GM12875 (cell line): Measurements from ENCODE around the gene ZNF808.
"Not testable (repeated sequence)": the region's sequence is repeated elsewhere in the genome, so short reads cannot be mapped to it uniquely, and the experiment has no call there.

Source experiments
- H3K4me3 ChIP-seq: one replicate; pipeline ENCODE4 v1.5.1; 2011; ENCODE audit warnings: low read depth, low read length, control low read depth
- TF ChIP-seq, protein P1 (sequence below): IDR thresholded peaks from 2 replicates; pipeline ENCODE4 v1.5.1; 2011; ENCODE audit warnings: low read depth, mild to moderate bottlenecking, control low read depth, inconsistent platforms, low read length, moderate library complexity, borderline replicate concordance; ENCODE audit not compliant: insufficient read depth

ZNF808 gene

DNA sequence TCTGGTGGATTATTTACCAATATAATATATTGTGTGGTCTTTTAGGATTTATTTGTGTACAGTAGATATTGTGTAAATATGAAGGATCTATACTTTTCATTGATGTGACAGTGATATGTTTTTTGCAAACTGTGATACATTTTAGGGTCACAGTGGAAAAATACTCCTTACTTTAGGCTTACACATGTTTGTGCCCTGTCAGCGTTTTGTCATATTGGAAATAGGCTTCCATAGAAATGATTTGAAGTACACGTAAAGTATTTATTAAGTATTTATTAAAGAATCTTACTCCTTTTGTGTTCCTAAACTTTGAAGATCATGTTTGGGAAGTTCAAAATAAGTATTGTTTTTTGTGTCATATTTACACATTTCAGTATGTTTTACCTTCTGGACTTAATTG is 5.0 kb downstream of the ZNF808 start:
- TF ChIP-seq, protein P1, sequence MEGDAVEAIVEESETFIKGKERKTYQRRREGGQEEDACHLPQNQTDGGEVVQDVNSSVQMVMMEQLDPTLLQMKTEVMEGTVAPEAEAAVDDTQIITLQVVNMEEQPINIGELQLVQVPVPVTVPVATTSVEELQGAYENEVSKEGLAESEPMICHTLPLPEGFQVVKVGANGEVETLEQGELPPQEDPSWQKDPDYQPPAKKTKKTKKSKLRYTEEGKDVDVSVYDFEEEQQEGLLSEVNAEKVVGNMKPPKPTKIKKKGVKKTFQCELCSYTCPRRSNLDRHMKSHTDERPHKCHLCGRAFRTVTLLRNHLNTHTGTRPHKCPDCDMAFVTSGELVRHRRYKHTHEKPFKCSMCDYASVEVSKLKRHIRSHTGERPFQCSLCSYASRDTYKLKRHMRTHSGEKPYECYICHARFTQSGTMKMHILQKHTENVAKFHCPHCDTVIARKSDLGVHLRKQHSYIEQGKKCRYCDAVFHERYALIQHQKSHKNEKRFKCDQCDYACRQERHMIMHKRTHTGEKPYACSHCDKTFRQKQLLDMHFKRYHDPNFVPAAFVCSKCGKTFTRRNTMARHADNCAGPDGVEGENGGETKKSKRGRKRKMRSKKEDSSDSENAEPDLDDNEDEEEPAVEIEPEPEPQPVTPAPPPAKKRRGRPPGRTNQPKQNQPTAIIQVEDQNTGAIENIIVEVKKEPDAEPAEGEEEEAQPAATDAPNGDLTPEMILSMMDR = no peak
- H3K4me3 ChIP-seq = no peak overlapping the region

DNA sequence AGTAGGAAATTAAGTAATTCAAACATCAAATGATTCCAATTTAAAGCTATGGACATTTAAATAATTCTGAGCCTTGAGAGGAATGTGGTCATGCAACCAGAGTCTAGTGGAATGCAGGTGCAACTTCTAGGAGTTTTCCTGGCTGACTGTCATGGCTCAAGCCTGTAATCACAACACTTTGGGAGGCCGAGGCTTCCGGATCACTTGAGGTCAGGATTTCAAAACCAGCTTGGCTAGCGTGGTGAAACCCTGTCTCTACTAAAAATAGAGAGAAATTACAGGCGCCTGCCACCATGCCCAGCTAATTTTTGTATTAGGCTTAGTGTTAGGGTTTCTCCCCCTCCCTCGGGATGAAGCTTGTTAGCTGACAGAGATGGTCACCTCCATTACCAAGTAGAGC is 6.4 kb downstream of the ZNF808 start:
- no peak overlapping the region for H3K4me3 ChIP-seq
- TF ChIP-seq, protein P1 = no peak

DNA sequence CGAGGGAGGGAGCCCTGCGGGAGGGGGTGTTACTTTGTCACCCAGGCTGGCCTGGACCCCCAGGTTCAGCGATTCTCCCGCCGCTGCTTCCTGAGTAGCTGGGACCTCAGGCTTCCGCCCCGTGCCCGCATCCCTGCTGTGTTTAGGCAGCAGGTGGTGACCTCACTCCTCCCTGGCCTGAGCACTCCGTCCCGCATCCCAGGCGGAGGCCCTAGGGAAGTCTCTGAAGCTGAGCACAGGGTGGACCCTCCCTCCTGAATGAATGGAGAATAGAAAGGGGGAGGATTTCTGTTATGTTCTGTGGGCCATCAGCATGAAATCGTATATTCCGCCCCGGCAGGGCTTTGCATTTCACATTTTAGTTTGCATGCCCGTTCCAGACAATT is 7.9 kb downstream of the ZNF808 start:
- peak overlapping the region; percentile 60 for H3K4me3 ChIP-seq

DNA sequence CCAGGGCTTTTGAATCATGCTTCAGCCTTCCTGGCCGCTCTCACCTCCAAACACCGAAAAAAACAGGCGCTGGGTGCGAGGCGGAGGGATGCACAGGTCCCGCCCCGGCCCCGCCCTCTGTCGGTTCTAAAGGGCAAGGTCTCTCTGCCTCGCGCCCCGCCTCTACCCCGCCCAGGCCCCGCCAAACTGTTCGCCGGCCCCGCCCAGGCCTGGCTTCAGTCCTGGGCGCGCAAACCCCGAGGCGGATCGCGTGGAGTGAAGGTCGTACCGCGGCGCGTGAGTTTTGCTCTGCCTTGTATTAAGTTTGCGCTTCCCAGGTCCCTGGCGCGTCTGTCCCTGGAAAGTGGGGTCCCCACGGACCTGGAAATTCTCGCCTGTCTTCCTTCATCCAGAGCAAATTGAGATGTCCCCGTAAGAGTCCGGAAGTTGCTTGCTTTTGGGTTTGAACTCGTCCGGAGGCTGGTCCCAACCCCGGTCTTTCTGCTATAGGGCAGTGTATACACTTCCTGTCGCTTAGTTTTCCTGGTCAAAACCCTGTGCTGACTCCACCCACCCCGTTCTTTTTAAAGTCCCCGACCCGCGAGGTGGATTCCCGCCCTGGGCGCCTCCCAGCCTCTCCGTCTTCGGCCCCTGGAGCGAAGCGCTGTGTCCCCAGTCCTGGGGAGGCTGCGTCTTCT is 8.4 kb downstream of the ZNF808 start:
- TF ChIP-seq, protein P1 = no peak
- peak overlapping the region; percentile 60 for H3K4me3 ChIP-seq

DNA sequence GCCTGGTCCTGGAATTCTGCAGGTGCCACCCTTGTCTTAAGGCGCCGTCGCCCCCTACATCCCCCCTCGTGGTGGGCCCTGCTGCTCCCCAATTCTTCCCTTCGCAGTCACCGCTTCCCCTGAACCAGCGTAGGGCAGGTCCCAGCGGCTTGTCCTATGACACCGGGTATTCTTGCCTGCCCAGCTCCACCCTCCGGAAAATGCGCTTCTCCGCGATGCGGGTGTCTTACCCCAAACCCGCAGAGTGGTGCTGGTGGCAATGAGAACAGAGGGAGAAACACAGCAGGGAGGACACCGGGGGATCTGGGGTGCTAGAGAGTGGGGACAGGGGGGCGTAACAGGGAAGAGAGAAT is 9.0 kb downstream of the ZNF808 start:
- TF ChIP-seq, protein P1 = no peak
- peak overlapping the region; percentile 60 for H3K4me3 ChIP-seq

DNA sequence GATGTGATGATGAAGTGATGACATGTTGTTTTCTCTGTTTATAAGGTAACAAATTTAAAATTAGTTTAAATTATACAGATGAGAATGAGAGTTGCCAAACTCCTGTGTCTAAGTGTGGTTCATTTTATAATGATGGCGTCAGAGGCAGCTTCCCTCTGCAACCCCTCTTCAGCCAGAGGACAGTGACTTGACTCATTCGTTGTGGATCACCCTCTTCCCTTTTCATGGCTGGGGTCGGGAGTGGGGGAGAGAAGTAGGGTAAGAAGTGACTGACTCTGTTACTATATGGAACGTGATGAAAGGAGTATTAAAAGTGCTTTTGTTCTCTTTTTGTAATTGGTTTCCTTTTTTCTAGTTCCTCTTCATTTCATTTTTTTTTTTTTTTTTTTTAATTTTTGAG is 11.3 kb downstream of the ZNF808 start:
- H3K4me3 ChIP-seq = not testable (repeated sequence)

DNA sequence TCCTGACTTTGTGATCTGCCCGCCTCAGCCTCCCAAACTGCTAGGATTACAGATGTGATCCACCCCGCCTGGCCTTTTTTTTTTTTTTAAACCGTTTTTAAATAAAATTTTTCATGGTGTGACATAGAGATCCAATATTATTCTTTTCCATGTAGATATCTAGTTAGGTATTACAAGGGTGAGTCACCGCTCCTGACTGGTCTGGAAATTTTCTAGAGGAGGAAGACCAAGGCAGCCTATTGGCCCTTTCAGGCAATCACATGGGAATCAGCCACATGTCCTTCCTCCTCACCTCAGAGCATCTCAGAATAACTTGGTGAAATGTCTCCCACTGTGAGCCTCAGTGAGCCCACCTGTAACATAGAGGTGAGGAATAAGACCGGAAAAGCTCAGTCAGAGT is 13.7 kb downstream of the ZNF808 start:
- H3K4me3 ChIP-seq = not testable (repeated sequence)

DNA sequence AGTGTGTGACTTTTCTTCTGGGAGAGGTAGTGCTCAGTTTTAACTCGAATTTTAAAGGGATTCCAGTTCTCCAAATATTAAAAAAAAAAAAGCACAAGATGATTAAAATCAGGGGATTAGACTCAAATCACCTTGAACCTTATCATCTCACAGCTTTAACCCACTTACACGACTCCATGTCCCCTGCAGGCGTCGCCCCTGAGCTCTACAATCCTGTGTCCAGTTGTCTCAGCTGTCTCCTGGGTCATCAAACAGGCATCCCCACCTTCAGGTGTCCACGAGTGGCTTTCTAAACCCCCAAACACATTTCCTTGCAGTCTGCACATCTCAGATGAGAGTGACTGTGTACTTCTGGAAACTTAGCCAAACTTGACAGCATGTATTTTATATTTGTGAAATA is 14.1 kb downstream of the ZNF808 start:
- TF ChIP-seq, protein P1 = no peak
- H3K4me3 ChIP-seq = no peak overlapping the region

DNA sequence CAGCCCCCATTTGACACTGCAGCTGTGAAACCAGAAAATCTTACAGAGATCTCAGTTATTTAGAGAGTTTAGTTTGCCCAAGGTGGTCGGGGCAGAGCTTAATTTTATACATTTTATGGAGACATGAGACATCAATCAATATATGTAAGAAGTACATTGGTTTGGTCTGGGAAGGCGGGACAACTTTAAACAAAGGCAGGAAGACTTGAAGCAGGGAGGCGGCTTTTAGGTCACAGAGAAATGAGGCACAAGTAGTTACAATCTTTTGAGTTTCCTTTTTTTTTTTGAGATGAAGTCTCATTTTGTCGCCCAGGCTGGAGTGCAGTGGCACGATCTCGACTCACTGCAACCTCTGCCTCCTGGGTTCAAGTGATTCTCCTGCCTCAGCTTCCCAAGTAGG is 15.1 kb downstream of the ZNF808 start:
- H3K4me3 ChIP-seq = not testable (repeated sequence)
